HG02840 (cell line): ENCODE measurements around the gene CLDN9.

Experiments used
- ATAC-seq: cut with Tn5 transposase; IDR thresholded peaks from one replicate; pipeline ENCODE4 v1.9.1; 2021; ENCODE audit warnings: mild to moderate bottlenecking, moderate library complexity, moderate number of reproducible peaks; ENCODE audit not compliant: unreplicated experiment, low FRiP score

The CLDN9 gene, protein sequence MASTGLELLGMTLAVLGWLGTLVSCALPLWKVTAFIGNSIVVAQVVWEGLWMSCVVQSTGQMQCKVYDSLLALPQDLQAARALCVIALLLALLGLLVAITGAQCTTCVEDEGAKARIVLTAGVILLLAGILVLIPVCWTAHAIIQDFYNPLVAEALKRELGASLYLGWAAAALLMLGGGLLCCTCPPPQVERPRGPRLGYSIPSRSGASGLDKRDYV

DNA sequence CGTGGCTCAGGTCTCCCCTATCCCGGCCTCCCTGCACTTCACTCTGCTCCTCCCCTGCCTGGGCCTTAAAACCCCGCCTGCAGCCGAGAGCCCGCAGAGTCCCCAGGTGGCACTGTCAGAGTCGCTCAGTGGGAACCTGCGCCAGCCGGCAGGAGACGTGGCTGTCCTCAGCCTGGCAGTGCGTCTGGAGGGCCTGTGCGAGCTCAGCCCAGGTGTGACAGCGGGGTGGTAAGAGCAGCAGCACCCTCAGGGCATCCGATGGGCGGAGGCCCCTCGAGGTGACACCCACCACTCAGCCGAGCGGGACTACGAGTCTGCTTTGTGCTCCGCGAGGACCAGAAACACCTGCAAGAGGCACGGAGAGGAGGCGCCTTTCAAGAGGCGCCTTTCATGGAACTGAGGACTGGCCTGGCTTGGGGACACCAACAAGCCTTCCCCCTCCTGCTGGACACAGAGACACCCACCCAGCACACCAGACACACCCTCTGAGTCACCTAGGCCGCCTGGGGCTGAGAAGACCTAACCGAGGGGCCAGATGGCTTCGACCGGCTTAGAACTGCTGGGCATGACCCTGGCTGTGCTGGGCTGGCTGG is at the start of gene CLDN9:
TSS of gene CLDN9 (plus strand) at position 96 of the 593 bp plus-strand sequence. CDS start at position 536, 440 bp downstream.
- ATAC-seq, result no peak

DNA sequence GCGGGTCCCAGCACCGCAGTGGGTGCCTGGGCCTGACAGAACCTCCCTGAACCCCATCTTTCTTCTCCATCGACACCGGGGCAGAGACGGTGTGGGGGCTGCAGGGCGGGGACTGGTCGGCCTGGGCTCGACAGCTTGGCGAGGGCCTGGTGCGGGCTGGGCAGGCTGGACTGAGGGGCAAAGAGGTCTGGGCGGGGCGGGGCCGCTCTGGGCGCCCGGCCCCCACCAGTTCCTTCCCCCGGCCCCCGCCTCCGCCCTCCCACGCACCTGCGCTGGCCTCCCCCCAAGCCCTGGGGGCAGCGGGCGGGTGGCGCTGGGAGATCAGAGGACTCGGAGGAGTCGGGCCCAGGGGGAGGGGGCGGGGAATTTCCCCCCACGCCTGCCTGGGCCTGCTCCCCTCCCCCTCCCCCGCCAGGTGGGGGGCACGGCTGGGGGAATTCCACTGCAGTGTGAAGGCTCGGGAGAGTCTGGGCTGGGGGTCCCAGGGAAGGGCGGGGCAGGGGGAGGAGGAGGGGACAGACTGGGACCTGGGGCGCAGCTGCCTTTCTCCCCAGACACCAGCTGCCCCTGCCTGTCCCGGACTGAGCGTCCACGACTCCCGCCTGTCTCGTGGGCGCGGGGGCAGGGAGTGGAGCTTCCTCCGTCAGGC is 49.5 kb upstream of the CLDN9 start:
- ATAC-seq, result no peak

DNA sequence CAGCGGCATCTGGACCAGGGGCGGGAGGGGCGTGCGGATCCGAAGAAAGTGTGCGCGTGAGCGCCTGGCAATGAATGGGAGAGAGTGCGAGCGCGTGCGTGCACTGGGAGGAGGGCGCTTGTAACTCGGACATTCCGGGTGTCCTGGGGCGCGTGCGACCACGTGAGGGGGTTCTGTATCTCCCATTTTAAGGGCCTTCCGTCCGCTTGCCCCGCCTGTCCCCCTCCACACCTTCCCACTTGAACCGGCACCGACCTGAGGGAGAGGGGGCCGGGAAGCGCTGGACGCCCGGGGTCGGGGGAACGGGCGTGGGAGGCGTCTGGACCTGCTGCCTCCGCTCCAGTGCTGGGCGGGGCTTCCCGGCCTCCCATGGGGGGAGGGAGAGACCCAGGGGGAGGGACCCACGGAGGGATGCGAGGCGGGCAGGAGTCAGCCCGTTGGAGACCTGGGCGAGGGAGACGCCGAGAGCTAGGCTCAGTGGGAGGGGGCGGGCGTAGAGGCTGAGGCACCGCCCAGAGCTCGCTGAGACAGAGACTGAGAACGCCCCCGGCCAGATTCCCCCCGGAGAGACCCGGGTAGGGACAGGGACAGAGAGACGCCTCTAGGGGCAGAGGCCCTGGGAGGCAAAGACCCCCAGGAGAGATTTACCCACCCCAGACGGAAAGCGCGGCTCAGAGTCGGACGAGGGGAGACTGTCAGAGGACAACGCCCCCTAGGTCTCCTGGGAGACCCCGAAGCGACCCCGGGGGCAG is 48.8 kb upstream of the CLDN9 start, which contains the start of gene KREMEN2:
TSS of gene KREMEN2 (plus strand) at position 553 of the 752 bp plus-strand sequence. CDS start 246 bp downstream, outside the sequence.
- ATAC-seq, result no peak

DNA sequence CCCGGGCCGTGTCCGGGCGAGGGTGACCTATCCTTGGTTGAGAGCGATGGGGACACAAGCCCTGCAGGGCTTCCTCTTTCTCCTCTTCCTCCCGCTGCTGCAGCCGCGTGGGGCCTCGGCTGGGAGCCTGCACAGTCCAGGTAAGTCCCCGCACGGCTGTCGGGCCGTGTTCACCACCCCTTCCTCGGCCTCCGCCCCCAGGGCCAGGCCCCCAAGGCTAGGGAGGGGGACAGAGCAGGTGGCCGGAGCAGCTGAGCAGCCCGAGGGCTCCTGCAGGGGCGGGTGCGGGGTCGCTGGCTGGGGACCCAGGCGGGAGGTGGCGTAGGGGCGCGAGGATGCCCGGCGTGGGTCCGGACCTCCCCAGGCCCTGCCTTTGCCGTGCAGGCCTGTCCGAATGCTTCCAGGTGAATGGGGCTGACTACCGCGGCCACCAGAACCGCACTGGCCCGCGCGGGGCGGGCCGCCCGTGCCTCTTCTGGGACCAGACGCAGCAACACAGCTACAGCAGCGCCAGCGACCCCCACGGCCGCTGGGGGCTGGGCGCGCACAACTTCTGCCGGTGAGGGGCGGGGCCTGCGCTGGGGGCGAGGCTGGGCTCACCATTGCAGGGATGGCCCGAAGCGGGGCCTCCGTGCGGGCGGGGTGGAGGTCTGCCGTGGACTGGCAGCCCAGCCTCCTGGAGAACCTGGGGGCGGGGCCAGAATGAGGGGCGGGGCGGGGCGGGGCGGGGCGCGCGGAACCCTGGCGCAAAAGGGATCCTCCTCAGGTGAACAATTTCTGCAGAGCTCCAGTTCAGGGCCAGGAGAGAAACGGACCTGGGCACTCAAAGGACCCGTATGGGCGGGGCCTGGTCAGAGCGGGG is 48.0 kb upstream of the CLDN9 start:
- ATAC-seq, result no peak

DNA sequence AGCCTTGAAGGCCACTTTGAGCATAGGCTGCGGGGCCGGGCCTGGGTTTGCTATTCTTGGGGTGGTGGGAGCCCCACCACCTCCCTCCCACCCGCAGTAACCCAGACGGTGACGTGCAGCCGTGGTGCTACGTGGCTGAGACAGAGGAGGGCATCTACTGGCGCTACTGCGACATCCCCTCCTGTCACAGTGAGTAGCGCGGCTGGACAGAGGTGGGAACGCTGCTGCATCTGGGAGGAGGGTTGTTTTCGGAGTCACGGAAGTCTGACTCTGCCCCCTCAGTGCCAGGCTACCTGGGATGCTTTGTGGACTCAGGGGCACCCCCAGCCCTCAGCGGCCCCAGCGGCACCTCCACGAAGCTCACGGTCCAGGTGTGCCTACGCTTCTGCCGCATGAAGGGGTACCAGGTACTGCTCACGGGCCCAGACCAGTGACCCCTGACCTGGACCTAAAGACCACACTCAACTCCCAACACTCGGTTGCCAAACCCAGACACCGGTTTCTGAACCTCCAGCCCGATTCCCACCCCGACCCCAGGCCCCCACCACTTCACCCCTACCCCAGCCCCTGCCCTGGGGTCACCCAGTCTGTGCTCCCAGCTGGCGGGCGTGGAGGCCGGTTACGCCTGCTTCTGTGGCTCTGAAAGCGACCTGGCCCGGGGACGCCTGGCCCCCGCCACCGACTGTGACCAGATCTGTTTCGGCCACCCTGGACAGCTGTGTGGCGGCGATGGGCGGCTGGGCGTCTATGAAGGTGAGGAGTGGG is 46.5 kb upstream of the CLDN9 start:
- no peak for ATAC-seq

DNA sequence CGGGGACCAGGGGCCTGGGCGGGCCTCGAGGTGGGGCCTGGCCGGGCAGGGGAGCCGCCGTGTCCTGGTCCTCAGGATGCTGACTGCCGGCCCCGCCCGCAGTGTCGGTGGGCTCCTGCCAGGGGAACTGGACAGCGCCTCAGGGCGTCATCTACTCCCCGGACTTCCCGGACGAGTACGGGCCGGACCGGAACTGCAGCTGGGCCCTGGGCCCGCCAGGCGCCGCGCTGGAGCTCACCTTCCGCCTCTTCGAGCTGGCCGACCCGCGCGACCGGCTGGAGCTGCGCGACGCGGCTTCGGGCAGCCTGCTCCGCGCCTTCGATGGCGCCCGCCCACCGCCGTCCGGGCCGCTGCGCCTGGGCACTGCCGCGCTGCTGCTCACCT is 45.9 kb upstream of the CLDN9 start:
- no peak for ATAC-seq

DNA sequence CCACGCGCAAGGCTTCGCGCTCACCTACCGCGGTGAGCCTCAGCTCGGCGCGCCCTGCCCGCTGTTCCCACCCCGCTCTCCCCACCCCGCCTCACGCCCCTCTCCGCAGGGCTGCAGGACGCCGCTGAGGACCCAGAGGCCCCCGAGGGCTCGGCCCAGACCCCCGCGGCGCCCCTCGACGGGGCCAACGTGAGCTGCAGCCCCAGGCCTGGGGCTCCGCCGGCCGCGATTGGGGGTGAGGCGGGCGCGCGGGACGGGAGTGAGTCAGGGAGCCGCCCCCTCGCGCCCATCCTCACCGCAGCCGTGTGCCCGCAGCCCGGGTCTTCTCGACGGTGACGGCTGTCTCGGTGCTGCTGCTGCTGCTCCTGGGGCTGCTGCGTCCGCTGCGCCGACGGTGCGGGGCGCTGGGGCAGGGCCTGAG is 45.5 kb upstream of the CLDN9 start:
- ATAC-seq, result no peak

DNA sequence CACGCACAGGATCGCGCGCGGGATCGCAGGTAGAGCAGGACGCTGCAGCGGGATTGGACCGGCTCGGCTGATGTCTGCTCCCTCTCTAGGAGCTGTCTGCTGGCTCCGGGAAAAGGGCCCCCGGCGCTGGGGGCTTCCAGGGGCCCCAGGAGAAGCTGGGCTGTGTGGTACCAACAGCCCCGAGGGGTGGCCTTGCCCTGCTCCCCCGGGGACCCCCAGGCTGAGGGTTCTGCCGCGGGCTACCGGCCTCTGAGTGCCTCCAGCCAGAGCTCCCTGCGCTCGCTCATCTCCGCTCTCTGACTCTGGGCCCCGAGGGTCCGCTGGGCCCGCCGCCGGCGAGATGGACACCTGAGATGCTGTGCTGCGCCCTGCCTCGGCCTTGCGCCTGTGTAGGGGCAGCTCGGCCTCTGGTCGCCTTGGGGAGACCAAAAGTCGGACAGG is 45.0 kb upstream of the CLDN9 start:
- no peak for ATAC-seq

DNA sequence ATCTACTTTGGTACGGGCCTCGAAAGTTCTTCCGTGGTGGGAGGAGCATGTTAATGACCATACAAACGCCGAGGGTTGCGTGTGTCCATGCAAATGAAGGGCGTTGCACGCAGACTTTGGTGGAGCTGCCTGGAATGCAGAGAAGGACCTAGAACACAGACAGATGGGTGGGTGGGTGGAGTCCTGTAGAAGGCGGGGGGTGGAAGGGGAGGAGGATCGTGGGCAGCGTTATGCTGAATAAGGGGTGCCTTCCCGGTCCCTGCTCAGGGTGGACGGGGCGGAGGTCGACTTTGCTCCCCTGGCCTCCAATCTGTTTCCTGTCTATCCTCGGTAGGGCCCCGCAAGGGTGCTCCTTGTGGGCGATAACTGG is 44.4 kb upstream of the CLDN9 start:
- no peak for ATAC-seq

DNA sequence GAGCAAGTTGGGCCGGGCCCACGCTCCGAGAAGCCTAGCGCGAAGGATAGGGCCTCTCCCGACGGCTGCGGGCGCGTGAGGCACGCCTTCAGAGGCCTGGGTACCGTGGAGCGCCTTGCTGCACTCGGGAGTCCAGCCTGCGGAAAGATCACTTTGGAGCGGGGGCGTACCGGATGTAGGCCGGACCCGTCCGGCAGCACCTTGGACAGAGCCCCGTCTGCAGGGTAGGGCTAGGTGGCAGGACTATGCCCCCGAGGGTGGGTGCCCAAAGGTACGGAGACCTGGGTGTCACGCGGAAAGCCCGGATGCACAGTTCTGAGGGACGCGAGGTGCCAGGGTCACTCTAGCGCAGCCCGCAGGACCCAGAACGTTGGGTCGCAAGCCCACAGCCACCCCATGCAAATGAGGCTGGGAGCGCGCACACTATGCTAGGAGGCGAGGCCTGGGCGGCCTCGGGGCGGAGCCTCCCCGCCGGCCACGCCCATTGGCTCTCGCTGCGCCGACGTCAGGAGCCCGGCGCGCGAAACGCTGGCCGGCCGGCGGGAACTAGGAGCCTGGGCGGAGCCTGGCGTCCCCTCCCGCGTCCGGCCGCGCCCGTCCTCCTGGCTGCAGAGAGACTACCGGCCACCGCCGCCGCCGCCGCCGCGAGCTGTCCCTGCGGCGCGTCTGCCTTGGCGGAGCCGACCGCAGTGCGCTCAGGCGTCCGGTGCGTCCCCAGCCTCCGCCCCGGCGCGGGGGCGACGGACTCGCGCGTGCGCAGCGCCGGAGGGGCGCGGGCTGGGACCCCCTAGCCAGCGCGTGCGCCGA is 43.8 kb upstream of the CLDN9 start, which contains the start of gene PAQR4:
TSS of gene PAQR4 (plus strand) at position 611 of the 807 bp plus-strand sequence. CDS start 327 bp downstream, outside the sequence.
- peak; percentile 61 for ATAC-seq

DNA sequence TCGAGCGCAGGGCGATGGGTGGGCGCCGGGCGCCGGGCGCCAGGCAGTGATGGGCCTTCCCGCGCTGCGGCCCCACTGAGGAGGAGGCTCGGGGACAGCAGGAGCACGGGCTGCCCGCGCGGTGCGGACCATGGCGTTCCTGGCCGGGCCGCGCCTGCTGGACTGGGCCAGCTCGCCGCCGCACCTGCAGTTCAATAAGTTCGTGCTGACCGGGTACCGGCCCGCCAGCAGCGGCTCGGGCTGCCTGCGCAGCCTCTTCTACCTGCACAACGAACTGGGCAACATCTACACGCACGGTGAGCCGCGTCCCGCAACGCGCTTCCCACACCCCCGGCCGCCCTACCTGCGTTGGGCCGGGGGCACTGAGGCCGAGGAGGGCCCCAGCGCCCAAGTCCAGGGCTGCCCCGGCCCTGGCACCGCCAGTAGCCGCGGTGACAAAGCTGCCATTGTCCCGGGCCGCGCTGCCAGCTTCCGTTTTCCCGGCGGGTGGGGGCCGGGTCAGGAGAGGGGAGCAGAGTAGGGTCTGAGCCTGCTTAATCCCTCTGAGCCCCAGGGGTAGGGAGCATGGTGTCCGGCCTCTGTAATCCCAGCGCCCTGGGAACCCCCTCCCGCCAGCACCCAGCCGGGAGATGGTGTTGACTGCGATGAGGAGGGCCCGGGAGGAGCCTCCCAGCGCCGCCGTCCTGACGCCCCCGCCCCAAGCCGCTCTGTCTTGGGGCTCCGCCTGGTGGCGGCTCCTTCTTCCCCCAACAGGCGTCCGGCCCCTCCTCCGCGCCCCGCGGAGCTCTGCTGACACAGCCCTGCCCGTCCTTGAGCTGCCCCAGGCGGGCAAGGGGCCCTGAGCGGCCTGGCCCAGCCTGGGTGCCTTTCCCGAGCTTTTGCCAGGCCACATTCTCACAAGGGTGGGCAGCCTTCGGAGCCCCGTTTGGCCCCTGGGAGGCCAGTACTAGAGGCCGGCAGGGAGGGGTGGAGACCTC is 42.9 kb upstream of the CLDN9 start:
- peak; percentile 31 for ATAC-seq

DNA sequence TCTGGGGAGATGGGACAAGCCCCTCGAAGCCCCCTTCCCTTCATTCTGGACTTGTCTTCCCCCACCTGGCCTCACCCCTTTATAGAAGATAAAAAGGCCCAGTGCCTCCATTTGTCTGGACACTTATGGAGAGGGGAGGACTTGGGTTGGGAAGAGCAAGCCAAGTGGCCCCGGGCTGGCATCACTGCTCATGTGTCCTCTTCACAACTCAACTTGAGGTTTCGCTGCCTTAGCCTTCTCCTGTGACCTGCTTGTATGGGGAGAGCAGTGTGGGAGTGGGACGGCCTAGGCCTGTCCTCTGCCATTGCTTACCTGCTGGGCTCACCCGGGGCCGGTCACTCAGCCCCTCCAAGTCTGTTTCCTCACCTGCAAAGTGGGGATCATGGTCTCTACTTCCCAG is 42.2 kb upstream of the CLDN9 start:
- no peak for ATAC-seq

DNA sequence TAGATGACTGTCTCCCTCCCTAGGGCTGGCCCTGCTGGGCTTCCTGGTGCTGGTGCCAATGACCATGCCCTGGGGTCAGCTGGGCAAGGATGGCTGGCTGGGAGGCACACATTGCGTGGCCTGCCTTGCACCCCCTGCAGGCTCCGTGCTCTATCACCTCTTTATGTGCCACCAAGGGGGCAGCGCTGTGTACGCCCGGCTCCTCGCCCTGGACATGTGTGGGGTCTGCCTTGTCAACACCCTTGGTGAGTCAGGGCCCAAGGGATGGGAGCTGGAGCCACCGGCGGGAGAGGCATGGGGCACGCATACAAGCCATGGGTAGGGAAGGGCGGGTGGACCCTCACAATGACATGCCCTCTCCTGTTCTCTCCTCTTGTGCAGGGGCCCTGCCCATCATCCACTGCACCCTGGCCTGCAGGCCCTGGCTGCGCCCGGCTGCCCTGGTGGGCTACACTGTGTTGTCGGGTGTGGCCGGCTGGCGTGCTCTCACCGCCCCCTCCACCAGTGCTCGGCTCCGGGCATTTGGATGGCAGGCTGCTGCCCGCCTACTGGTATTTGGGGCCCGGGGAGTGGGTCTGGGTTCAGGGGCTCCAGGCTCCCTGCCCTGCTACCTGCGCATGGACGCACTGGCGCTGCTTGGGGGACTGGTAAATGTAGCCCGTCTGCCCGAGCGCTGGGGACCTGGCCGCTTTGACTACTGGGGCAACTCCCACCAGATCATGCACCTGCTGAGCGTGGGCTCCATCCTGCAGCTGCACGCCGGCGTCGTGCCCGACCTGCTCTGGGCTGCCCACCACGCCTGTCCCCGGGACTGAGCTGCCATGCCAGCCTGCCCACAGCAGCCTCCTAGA is 41.4 kb upstream of the CLDN9 start:
- no peak for ATAC-seq

DNA sequence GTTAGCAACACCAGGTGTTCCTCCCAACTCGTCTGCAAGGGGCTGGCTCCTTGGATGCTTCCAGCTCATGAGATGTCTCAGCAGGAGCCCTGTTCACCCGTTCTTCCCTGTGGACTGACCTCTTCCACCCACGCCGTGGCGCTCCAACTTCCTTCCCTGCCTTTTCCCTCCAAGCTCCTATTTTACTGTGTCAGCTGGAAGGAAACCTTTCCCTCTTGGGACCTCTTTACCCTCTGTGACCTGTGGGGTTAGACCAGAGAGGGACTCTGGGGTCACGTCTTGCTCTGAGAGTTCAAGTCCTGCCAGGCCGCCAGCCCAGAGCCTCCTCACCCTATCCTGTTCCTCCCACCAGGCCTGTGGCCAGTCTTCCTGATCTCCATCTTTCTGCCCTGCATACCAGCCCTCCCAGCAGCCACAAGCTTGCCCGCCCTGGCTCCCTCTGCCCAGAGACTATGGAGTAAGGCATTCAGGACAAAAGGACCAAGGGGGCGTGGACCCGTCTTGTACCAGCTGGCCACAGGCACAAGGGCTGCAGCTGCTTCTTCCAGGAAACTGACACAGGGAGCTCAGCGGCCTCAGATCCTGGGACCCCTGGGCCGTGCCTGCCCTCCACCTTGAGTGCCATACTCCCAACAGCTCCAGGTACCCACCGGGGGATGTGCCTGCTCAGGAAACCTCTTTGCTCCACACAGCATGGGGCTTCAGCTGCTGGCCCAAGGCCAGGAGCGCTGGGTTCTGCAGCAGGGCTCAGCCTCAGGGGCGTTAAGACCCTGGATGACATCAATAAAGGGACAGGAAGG is 40.5 kb upstream of the CLDN9 start:
- no peak for ATAC-seq

DNA sequence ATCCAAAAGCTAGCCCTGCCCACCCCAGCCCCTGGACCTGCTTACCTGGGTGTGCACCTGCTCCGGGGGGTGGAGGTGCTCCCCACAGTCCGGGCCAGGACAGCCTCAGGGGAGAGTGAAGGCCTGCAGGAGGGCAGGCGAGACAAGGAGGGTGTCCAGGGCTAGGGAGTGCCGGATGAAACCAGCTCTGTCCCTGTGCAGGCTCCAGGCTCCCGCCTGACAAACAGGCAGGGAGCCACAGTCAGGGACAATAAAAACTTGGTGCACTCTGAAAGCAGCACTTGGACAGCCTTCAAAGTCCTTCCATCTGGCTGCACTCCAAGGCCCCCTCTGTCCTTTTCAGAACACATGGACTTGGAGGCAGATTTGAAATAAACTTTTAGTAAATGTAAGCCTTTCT is 39.6 kb upstream of the CLDN9 start:
- ATAC-seq, result no peak
